ENCODE results near the gene ZNF664. TPM values are rescaled to one million over a fixed set of nuclear protein-coding genes. Genes with fewer than 3 reads are reported as not detected.

The ZNF664 gene
- total RNA-seq, 1 experiment from 2014 or later: 124 TPM

DNA sequence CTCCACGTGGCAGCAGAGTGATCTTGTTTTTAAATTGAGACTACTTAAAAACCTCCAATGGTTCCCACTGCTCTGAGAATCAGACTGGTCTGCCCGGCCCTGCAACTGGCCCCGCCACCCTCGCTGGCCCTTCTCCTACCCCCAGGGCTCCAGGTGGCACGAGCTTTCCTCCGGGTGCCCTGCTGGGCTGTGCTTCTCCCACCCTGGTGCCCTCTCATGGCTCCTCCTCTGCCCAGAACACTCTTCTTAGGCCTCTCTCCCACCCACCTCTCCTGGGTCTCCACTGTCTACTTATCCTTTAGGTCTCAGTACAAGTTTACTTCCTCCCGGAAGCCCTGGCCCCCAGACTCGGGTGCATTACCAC is 26.9 kb upstream of the ZNF664 start:
- Histone ChIP-seq H3K27me3 (ENCODE audit: insufficient read depth, low read length) (no peaks in the 10 kb centered on the region), H3K79me2 (ENCODE audit: insufficient read depth, low read length) (no peaks in the 10 kb centered on the region), H3K27ac (ENCODE audit: low read depth, low read length) (no peak overlapping the region), H3K4me3 (replicated peaks in 1 of 2; ENCODE audit: low read depth in 1 of 2, low read length in 2 of 2) (no peak overlapping the region), H3K9me3 (ENCODE audit: control insufficient read depth in 1 of 2, insufficient read depth in 1 of 2, low read depth in 1 of 2, low read length in 2 of 2) (no peaks in the 10 kb centered on the region; a peak in 1 of 4 replicates), H4K20me1 (ENCODE audit: insufficient read depth) (no peaks in the 10 kb centered on the region), H3K4me2 (ENCODE audit: low read length) (no peak overlapping the region), H2AFZ (ENCODE audit: low read depth, low read length, poor library complexity, severe bottlenecking) (no peak overlapping the region), H3K36me3 (ENCODE audit: control insufficient read depth in 1 of 2, insufficient read depth in 2 of 2, low read length in 2 of 2) (no peaks in the 10 kb centered on the region), H3K9ac (ENCODE audit: low read length) (no peak overlapping the region), H3K4me1 (ENCODE audit: control insufficient read depth in 1 of 2, insufficient read depth in 2 of 2, low read length in 2 of 2) (peaks cover 0 to 5% of the 10 kb centered on the region in 2 experiments; a peak in 1 of 4 replicates), H3K9me2 (ENCODE audit: insufficient read depth) (no peaks in the 10 kb centered on the region)
- RAD21 ChIA-PET (ENCODE audit: low non-redundant PET in 1 of 2, low total read pairs in 2 of 2, uncharacterized antibody in 2 of 2, unreplicated experiment in 2 of 2): no interaction called here
- intact Hi-C loops (cut with micrococcal nuclease): no loop called here
- CTCF ChIA-PET: no interaction called here
- DNase-seq (ENCODE audit: low read depth, low spot score) (no peak), ATAC-seq (no peak)
- no peak for TF ChIP-seq JUND (IDR thresholded peaks at IDR 0.05)
- TF ChIP-seq POLR2A (IDR thresholded peaks at IDR 0.05; ENCODE audit: borderline replicate concordance, extremely low read depth, insufficient read depth, insufficient read length): no peak
- TF ChIP-seq SRF (IDR thresholded peaks at IDR 0.05; ENCODE audit: low read depth): no peak
- TF ChIP-seq YY1 (IDR thresholded peaks at IDR 0.05; ENCODE audit: extremely low read depth, insufficient replicate concordance, low read depth, low read length): no peak
- no peak for TF ChIP-seq ATF3 (IDR thresholded peaks at IDR 0.05)
- no peak for TF ChIP-seq TCF7L2 (IDR thresholded peaks at IDR 0.05; ENCODE audit: borderline replicate concordance, extremely low read depth, insufficient read depth, insufficient read length)
- TF ChIP-seq EZH2phosphoT487 (IDR thresholded peaks at IDR 0.05; ENCODE audit: borderline replicate concordance): no peak
- no peak for TF ChIP-seq ZFX (IDR thresholded peaks at IDR 0.05)
- TF ChIP-seq, protein P1, sequence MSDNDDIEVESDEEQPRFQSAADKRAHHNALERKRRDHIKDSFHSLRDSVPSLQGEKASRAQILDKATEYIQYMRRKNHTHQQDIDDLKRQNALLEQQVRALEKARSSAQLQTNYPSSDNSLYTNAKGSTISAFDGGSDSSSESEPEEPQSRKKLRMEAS (IDR thresholded peaks at IDR 0.05): no peak
- no peak for TF ChIP-seq SP1 (IDR thresholded peaks at IDR 0.05; ENCODE audit: low read depth)
- TF ChIP-seq SIN3A (IDR thresholded peaks at IDR 0.05; ENCODE audit: low read depth): no peak
- TF ChIP-seq CEBPB (IDR thresholded peaks at IDR 0.05; ENCODE audit: low read depth): no peak
- TF ChIP-seq, protein P2, sequence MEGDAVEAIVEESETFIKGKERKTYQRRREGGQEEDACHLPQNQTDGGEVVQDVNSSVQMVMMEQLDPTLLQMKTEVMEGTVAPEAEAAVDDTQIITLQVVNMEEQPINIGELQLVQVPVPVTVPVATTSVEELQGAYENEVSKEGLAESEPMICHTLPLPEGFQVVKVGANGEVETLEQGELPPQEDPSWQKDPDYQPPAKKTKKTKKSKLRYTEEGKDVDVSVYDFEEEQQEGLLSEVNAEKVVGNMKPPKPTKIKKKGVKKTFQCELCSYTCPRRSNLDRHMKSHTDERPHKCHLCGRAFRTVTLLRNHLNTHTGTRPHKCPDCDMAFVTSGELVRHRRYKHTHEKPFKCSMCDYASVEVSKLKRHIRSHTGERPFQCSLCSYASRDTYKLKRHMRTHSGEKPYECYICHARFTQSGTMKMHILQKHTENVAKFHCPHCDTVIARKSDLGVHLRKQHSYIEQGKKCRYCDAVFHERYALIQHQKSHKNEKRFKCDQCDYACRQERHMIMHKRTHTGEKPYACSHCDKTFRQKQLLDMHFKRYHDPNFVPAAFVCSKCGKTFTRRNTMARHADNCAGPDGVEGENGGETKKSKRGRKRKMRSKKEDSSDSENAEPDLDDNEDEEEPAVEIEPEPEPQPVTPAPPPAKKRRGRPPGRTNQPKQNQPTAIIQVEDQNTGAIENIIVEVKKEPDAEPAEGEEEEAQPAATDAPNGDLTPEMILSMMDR (IDR thresholded peaks at IDR 0.05 in 2 of 3, conservative IDR thresholded peaks at IDR 0.05 in 1 of 3; ENCODE audit: borderline replicate concordance in 1 of 3, insufficient read depth in 1 of 3, low read depth in 2 of 3, low read length in 2 of 3): no peak
- TF ChIP-seq POLR2AphosphoS5 (IDR thresholded peaks at IDR 0.05; ENCODE audit: low read depth, low read length): no peak
- TF ChIP-seq REST (IDR thresholded peaks at IDR 0.05; ENCODE audit: low read depth): no peak
- no peak for TF ChIP-seq ZBTB33 (IDR thresholded peaks at IDR 0.05; ENCODE audit: extremely low read depth, insufficient replicate concordance, low read length)
- no peak for TF ChIP-seq RAD21 (IDR thresholded peaks at IDR 0.05; ENCODE audit: low read depth)
- BruUV-seq (replicated peaks): no TSS peak
- POLR2A ChIA-PET: no interaction called here

All from HCT116 (cell line).